GM19023 (cell line): ENCODE results near the gene SPINK8.
"Not testable (repeated sequence)": the region's sequence is repeated elsewhere in the genome, so short reads cannot be mapped to it uniquely, and the experiment has no call there.

Source experiments
- ATAC-seq: cut with Tn5 transposase; IDR thresholded peaks from one replicate; pipeline ENCODE4 v1.9.1; 2021; ENCODE audit warnings: mild to moderate bottlenecking, moderate library complexity; ENCODE audit not compliant: unreplicated experiment

The SPINK8 gene

GRCh38 chr3:48331706-48332435, 1.6 kb downstream of the SPINK8 start:
- ATAC-seq, result not testable (repeated sequence)

DNA sequence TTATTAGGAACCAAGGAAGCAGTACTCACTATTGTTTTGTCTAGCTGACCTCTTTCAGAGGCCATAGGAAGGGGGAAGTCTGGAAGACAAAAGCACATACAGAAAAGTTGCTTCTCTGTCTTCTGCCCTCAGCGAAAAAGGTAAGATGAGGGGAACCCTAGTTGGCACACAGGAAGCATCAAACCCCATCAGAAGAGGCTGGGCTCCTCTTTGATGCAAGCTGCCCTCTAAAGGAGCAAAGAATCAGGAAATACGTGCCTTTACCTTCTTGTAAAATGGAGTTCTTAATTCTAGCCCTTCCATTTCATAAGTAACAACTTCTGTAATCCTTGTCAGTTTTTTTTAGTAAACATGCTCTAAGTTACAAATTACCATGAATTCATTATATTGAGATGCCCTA, 12.5 kb downstream of the SPINK8 start:
- ATAC-seq, result no peak

- no peak for ATAC-seq
Observed at GRCh38 chr3:48318713-48319468, 14.6 kb downstream of the SPINK8 start.

DNA sequence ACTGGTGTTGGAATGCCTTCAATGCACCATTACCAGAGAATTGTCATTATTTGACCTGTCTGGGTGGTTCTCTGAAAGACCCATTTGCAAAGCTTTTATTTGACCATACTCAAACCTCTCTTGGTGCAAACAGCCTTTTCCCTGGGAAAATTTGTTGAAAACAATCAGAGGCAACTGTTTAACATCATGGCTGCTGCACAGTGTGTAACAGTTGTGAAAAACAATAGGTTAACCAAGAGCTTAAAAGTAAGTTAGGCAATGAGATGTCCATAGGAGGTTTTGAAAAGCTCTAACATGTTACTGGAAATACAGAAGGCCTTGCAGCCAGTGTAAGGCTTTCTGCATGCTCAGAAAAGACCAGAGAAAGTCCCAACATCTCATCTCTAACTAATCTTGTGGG, 18.9 kb downstream of the SPINK8 start:
- no peak for ATAC-seq

- no peak for ATAC-seq
Observed at GRCh38 chr3:48306860-48307530, 26.5 kb downstream of the SPINK8 start.

GRCh38 chr3:48306290-48306689, 27.2 kb downstream of the SPINK8 start:
- ATAC-seq, result no peak

GRCh38 chr3:48305396-48305795, 28.1 kb downstream of the SPINK8 start:
- no peak for ATAC-seq

GRCh38 chr3:48303021-48303420, 30.4 kb downstream of the SPINK8 start:
- no peak for ATAC-seq

GRCh38 chr3:48301800-48302166, 31.7 kb downstream of the SPINK8 start:
- peak; percentile 2 for ATAC-seq

DNA sequence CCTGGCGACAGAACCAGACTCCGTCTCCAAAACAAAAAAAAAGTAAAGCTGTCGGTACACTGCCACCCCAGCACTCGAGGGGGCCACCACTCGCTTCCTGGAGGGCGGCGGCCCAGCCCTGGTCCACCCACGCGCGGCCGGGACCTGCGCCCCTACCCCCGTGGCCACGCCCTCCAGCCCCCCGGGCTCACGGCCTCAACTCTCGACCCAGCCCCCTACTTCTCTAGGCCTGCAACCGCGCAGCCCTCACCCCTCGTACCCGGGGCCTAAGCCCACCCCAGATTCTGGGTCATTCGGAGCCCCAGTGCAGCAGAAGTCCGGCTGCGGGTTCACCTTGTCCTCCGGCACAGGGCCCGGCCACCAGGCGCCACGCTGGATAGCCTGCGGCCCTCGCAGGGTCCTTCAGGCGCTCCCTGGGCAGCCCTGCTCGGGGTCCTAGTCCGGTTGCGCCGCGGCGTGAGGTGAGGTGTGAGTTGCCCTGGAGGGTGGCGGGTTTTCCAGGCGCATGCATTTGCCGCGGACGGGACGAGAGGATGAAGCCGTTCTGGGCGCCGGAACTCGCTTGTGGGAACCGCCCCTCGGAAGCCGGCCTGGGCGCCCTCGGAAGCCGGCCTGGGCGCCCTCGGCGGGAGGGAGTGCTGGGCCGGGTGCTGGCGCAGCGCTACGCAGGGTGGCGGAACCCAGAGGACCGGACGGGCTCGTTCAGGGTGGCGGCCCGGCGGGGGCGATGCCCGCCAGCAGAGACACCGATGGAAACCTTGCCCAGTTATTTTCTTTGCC, 32.3 kb downstream of the SPINK8 start, which contains the start of gene NME6:
Gene NME6, minus strand, starts transcription at position 348 of the 780 bp plus-strand sequence.
- peak; percentile 75 for ATAC-seq

GRCh38 chr3:48299746-48300712, 33.4 kb downstream of the SPINK8 start:
- ATAC-seq, result peak; percentile 46

DNA sequence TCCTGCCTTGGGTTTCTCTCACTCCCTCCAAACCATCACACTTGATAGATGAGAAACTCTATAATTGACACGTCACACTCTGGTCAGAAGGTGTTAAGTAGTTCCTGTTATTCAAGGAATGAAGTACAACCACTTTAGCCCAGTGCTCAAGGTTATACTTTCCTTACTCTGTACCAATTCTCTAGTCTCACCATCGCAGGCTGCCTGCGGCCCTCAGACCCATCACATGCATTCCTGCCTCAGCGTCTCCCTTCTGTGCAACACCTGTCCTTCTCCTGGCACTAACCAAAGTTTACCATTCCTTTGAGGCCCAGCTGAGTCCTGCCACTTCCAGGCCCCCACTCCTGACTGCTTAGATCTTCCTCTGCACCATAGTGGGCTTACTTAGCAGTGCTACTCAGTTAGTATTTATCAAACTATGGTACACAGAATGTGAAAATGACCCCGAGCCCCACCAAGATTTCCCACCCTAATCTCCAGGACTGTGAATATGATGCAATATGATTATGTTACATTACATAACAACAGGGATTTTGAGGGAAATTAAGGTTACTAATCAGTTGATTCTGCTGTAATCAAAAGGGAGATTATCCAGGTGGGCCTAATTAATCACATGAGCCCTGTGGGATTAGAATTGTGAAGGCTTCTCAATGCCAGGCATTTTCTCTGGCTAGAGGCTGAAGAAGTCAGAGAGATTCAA, 36.2 kb downstream of the SPINK8 start:
- ATAC-seq, result no peak

GRCh38 chr3:48296699-48297098, 36.8 kb downstream of the SPINK8 start:
- ATAC-seq, result no peak

DNA sequence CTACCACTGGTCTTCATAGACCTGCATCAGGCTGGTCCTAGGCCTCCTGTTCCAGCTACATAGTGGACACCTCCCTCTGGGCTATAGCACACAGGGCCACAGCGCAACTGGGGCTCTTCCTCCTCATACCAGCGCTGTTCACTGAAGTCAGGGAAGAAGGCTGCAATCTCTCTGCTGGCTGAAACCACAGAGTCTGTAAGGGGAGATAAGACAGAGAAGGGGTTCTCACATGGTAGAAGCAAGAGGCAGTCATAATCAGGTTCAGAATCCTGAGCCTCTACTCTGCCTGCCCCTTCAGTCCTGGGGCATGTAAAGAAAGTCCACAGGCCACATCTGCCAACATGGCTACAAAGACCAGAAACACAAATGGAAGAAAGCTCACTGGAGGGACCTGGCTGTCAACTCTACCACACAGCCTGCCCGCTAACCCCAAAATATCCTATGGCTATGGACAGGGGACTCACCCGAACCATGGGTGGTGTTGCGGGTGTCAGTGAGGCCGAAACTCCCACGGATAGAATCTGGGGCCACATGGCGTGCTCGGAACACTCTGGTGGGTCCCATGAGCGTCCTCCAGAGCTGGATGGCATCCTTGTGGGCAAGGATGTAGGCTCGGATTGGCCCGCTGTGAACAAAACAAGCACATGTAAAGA, 38.7 kb downstream of the SPINK8 start:
- no peak for ATAC-seq

- no peak for ATAC-seq
Observed at GRCh38 chr3:48289659-48290058, 43.8 kb downstream of the SPINK8 start.

- no peak for ATAC-seq
Observed at GRCh38 chr3:48287034-48287433, 46.4 kb downstream of the SPINK8 start.

GRCh38 chr3:48286308-48286707, 47.2 kb downstream of the SPINK8 start:
- ATAC-seq, result no peak

GRCh38 chr3:48285675-48286074, 47.8 kb downstream of the SPINK8 start:
- no peak for ATAC-seq

DNA sequence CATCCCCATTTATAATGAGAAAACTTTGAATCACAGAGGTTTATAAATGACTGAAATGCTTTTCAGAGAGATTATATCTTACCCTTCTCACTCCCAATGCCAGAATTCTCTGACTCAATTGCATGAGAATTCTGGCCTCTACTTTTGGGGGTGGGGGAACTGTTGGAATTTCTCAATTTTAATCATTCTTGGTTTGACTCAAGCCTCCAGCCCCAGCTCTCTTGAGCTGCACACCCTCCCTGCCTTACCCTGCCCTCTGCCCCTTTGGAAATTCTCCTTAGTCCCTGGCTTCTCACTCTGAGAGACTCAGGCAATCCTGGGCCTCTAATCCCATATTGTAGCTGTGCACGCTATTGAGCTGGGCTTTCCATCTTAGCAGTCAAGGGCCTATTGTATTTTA, 48.3 kb downstream of the SPINK8 start:
- no peak for ATAC-seq
